Erythroblast (primary cell): ENCODE data around the gene BEST1.

Source experiments
- GATA1 ChIP-seq: IDR thresholded peaks from 2 replicates; pipeline ENCODE4 v1.6.1; 2011; ENCODE audit warnings: low read depth, mild to moderate bottlenecking, control low read depth, low read length, moderate library complexity
- POLR2A ChIP-seq: IDR thresholded peaks from 2 replicates; pipeline ENCODE4 v1.6.1; 2011; ENCODE audit warnings: mild to moderate bottlenecking, low read length

DNA sequence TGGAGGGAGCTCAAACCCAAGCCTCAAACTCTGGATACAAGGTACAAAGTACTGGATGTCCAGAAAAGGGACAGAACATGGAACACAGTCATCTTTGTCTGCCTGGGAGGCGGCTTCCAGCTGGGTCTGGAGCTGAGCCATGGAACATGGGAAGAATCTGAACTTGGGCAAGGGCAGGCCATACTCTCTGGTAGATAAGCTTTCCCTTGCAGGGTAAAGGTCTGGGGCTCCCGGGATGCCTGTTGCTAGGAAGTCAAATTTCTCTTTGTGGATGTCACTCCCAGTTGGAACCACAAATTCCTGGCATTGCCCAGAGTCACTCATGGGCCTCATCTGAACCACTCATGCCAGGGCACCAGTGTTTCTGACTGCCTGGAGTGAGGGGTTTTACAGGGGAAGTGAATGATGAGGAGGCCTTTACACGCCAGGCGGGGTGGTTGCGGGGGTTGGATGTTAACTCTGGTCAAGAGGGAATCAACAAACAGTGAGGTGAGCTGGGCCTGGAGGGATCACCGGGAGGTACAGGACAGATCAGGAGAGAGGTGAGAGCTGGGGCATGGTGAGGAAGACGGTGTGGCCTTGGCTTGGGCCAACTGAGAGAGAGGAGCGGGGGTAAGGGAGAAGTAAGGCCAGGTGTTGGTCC lies 11.5 kb downstream of the BEST1 start:
- no peak for TF ChIP-seq POLR2A
- TF ChIP-seq GATA1 = no peak
